Immature natural killer cell (primary cell): ENCODE data around the gene NPAS3. TPM values are rescaled to one million over a fixed set of nuclear protein-coding genes. Genes with fewer than 3 reads are reported as not detected.

Experiments
- DNase-seq, 3 donors: peaks; one replicate each; pipeline ENCODE4 v3.0.0; 2022; ENCODE audit warnings: mixed read lengths in 1 of 3
- H3K27ac Mint-ChIP-seq, 6 donors: one replicate each; pipeline ENCODE4 v1.8.0; 2020; ENCODE audit warnings: mixed read lengths in 6 of 6, mild to moderate bottlenecking in 5 of 6, inconsistent platforms in 4 of 6, moderate library complexity in 3 of 6
- H3K27me3 Mint-ChIP-seq, 3 donors: one replicate each; pipeline ENCODE4 v1.8.0; 2020 to 2021; ENCODE audit warnings: low read depth in 3 of 3, mild to moderate bottlenecking in 3 of 3, mixed read lengths in 3 of 3, moderate library complexity in 3 of 3, inconsistent platforms in 1 of 3
- H3K36me3 Mint-ChIP-seq, 3 donors: one replicate each; pipeline ENCODE4 v1.8.0; 2020; ENCODE audit warnings: mixed read lengths in 3 of 3, inconsistent platforms in 2 of 3, mild to moderate bottlenecking in 2 of 3
- H3K4me1 Mint-ChIP-seq, 2 donors: one replicate each; pipeline ENCODE4 v1.8.0; 2020; ENCODE audit warnings: inconsistent platforms in 2 of 2, mild to moderate bottlenecking in 2 of 2, mixed read lengths in 2 of 2, moderate library complexity in 1 of 2
- H3K4me3 Mint-ChIP-seq, 5 donors: one replicate each; pipeline ENCODE4 v1.8.0; 2020; ENCODE audit warnings: mild to moderate bottlenecking in 5 of 5, mixed read lengths in 5 of 5, inconsistent platforms in 3 of 5, moderate library complexity in 3 of 5
- H3K9me3 Mint-ChIP-seq, 6 donors: one replicate each; pipeline ENCODE4 v1.8.0; 2020; ENCODE audit warnings: mild to moderate bottlenecking in 6 of 6, mixed read lengths in 6 of 6, inconsistent platforms in 4 of 6, moderate library complexity in 3 of 6
- polyA plus RNA-seq, 3 donors: library from polyadenylated mRNA; unstranded; fragments of 300-500 nt; fragmentation: Illumina TruSeq; gene quantifications; one replicate each; pipeline ENCODE4 v1.2.3, GENCODE V29; 2021

The NPAS3 gene
- polyA plus RNA-seq, 3 donors from 2014 or later = not detected

DNA sequence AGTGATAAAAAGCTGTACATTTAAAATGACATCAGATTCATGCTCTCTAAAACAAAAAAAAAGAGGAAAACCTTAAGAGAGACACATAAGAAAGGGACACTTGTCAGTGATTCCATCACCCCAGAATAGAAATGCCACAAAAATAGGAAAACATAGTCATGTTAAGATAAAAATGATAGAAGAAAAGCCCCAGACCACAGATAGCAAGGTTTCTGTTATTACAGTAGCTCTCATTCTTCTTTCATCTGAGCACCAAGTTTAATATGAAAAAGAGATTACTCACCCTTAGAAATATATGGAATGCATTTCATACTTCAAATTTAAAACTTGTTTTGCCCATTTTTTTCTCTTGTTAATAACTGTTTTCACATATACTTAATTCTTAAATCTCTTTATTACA lies 795.0 kb downstream of the NPAS3 start:
- peaks cover 0 to 4% (median 0%) of the 10 kb centered on the region in 6 donors for H3K9me3 Mint-ChIP-seq
- H3K27me3 Mint-ChIP-seq = peaks cover 0 to under 1% (median 0%) of the 10 kb centered on the region in 3 donors
- no peak overlapping the region for H3K27ac Mint-ChIP-seq

DNA sequence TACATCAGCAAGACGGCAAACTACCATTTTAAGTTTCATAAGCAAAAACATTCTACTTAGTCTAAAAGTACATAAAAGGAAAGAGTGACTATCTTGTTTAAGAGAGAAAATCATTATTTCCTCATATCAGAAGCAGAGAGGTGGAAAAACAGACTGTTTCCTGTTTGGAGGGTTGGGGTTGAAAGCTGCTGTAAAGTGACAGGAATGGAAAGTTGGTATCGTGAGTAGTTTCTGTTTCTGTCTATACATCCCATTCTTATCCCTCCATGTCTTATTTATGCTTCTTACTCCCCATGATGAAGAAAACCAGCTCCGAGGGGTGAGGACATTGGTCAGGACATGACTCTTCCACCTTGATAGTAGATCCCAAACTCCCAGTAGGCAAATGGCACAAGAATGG lies 795.7 kb downstream of the NPAS3 start:
- no peak overlapping the region for H3K4me3 Mint-ChIP-seq
- no peaks in the 10 kb centered on the region for H3K4me1 Mint-ChIP-seq
- H3K36me3 Mint-ChIP-seq = no peaks in the 10 kb centered on the region

More for the DNA sequence above, 795.0 kb downstream of the NPAS3 start:
- Mint-ChIP-seq H3K4me3 (no peak overlapping the region), H3K36me3 (no peaks in the 10 kb centered on the region), H3K4me1 (no peaks in the 10 kb centered on the region)
- no peak for DNase-seq

DNA sequence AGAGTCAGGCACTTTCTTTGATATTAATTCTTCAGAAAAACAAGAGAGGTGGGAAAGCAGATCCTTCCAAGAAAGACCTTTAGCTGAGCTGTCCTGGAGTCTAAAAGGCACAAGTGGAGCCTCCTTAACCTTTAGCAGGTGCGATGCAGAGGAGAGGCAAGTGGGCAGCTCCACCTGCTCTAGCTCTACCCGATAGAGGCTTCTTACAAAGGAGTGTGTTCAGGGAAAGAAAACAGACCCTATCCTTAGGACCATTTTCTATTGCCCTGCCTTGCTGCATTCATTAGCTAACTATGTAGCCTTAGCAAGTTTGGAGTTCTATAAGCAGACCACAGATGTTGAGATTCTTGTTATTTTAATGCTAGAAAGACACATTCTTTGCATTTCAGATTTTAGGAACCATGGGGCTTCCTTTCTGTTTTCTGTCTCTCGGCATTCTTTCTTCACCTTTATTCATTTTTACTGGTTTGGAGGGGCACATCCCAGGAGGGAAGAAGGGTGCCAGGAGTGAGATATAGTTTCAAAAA lies 797.7 kb downstream of the NPAS3 start:
- no peak for DNase-seq
- H3K4me3 Mint-ChIP-seq = no peak overlapping the region
- H3K27ac Mint-ChIP-seq = no peak overlapping the region
- peaks cover 0 to 3% (median 0%) of the 10 kb centered on the region in 3 donors for H3K27me3 Mint-ChIP-seq
- H3K4me1 Mint-ChIP-seq = no peaks in the 10 kb centered on the region
- H3K9me3 Mint-ChIP-seq = peaks cover 0 to 4% (median 1%) of the 10 kb centered on the region in 6 donors
- no peaks in the 10 kb centered on the region for H3K36me3 Mint-ChIP-seq

More for the DNA sequence above, 795.7 kb downstream of the NPAS3 start:
- DNase-seq = no peak
- Mint-ChIP-seq H3K27me3 (peaks cover 0 to 3% (median 0%) of the 10 kb centered on the region in 3 donors), H3K27ac (no peak overlapping the region), H3K9me3 (peaks cover 0 to 4% (median 1%) of the 10 kb centered on the region in 6 donors)

DNA sequence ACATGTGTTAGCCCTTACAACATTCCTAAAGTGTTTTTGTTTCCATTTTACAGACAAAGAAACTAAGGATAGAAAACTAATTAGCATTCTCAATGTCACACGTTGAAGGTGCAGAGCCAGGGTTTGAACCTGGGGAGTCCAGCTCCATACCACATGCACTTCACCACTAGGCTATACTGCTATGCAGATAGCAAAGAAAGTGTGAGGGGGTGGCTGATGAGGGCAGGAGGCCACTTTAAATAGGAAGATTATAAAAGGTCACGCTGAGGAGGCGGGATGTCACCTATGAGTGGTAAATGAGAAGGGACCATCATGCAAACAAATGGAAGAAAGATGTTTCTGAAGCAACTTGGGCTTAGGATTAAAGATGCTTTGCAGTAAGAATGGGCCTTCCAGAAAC lies 798.3 kb downstream of the NPAS3 start:
- Mint-ChIP-seq H3K4me3 (no peak overlapping the region), H3K4me1 (no peaks in the 10 kb centered on the region), H3K27ac (no peak overlapping the region)

DNA sequence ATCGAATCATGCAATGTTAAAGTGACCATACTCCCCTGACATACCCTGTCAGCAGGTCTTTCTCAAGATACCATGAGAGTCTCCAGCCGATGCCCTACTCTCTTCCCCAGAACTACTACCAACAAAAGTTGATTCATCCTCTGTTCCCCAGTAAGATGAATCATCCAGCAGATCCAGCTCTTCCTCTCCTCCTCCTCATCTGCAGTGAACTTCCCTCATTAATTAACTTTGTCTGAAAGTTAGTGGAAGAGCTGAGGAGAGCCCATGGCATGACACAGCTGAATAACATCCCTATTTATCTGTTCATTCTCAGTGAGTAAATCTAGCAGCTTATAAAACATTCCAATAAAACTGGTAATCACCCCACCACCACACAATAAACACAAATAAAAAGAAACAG lies 798.8 kb downstream of the NPAS3 start:
- H3K27ac Mint-ChIP-seq = no peak overlapping the region
- H3K9me3 Mint-ChIP-seq = peaks cover 0 to 2% (median 0%) of the 10 kb centered on the region in 6 donors
- no peak for DNase-seq
- no peaks in the 10 kb centered on the region for H3K4me1 Mint-ChIP-seq
- H3K36me3 Mint-ChIP-seq = no peaks in the 10 kb centered on the region
- no peak overlapping the region for H3K4me3 Mint-ChIP-seq
- peaks cover 0 to 3% (median 0%) of the 10 kb centered on the region in 3 donors for H3K27me3 Mint-ChIP-seq

More for the DNA sequence above, 798.3 kb downstream of the NPAS3 start:
- H3K9me3 Mint-ChIP-seq = peaks cover 0 to 3% (median 1%) of the 10 kb centered on the region in 6 donors
- no peak for DNase-seq
- H3K27me3 Mint-ChIP-seq = peaks cover 0 to 3% (median 0%) of the 10 kb centered on the region in 3 donors
- no peaks in the 10 kb centered on the region for H3K36me3 Mint-ChIP-seq

DNA sequence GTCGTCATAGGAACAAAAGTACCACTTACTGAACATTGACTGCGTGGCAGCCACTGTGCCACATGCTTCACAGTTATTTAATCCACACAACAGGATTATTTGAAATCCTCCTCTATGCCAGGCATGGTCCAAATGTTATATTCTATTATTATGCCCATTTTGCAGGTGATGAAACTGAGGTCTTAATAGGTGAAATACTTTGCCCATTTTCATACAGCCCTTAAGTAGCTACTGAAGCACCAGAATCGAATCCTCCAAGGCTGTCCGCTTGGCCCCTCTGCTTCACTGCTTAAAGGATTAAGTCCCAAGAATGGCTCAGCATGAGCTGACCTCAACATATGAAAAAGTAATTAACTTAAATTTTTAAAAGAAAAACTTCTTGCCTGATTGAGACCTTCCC lies 799.4 kb downstream of the NPAS3 start:
- Mint-ChIP-seq H3K36me3 (no peaks in the 10 kb centered on the region), H3K27ac (no peak overlapping the region), H3K9me3 (peaks cover 0 to 2% (median 0%) of the 10 kb centered on the region in 6 donors), H3K27me3 (peaks cover 0 to 5% (median 0%) of the 10 kb centered on the region in 3 donors), H3K4me3 (no peak overlapping the region), H3K4me1 (no peaks in the 10 kb centered on the region)
- DNase-seq = no peak

DNA sequence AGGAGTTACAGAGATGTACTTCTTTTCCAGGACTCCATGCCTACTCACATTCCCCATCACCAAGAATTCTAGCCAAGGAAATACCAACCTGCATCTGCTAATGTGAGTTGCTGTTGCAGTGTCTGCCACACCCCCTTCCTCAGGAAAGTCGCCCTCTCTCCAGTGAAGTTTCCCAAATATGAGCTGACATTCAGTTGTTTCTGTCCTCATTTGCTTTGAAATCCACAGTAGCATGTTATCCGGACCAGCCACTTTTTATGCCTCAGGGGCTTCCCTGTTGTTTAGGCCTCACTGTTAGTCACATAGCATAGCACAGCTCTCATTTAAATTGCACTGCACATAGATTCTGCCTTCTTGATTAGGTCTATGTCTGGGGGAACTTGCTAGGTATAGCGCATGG lies 799.8 kb downstream of the NPAS3 start:
- no peak for DNase-seq
- Mint-ChIP-seq H3K27ac (no peak overlapping the region), H3K9me3 (peaks cover 0 to 2% (median 0%) of the 10 kb centered on the region in 6 donors), H3K4me3 (no peak overlapping the region), H3K27me3 (peaks cover 0 to 5% (median 0%) of the 10 kb centered on the region in 3 donors), H3K36me3 (no peaks in the 10 kb centered on the region), H3K4me1 (no peaks in the 10 kb centered on the region)

DNA sequence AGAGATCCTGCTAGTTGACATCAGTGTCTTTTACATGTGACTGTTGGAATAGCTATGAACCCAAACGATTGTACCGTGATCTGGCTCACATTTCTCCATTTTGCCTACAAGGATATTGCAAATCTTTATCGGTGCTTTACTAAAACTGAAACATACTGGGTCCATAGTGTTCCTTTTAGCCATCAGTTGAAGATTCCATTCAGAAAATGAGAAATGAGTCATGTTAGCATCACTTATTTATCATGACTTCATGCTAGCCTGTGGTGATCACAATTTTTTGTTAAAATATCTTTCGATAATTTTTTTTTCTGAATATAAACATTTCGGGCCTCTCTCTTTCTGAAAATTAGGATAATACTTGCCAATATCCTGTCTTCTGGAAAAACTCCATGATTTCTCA lies 801.9 kb downstream of the NPAS3 start:
- H3K4me1 Mint-ChIP-seq = no peaks in the 10 kb centered on the region
- no peak overlapping the region for H3K4me3 Mint-ChIP-seq
- H3K36me3 Mint-ChIP-seq = no peaks in the 10 kb centered on the region
- no peak overlapping the region for H3K27ac Mint-ChIP-seq
- no peak for DNase-seq
- peaks cover 0 to 5% (median 1%) of the 10 kb centered on the region in 6 donors for H3K9me3 Mint-ChIP-seq
- H3K27me3 Mint-ChIP-seq = peaks cover 0 to 5% (median 0%) of the 10 kb centered on the region in 3 donors

DNA sequence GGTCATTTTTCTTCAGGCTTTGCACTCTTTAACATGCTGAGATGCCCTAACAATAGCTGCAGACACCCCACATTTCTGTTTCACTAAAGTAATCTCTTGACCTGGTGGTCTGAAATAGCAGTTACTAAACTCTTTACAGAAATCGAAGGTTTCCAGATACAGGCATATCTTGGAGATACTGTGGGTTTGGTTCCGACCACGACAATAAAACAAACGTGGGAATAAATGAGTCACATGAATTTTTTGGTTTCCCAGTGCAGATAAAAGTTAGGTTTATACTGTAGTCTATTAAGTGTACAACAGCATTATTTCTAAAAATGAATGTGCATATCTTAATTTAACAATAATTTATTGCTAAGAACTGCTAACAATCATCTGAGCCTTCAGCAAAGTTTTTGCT lies 803.5 kb downstream of the NPAS3 start:
- H3K4me3 Mint-ChIP-seq = no peak overlapping the region
- no peak for DNase-seq
- H3K27ac Mint-ChIP-seq = no peak overlapping the region
- peaks cover 0 to 5% (median 0%) of the 10 kb centered on the region in 6 donors for H3K9me3 Mint-ChIP-seq
- no peaks in the 10 kb centered on the region for H3K4me1 Mint-ChIP-seq
- no peaks in the 10 kb centered on the region for H3K36me3 Mint-ChIP-seq
- H3K27me3 Mint-ChIP-seq = peaks cover 0 to 5% (median 0%) of the 10 kb centered on the region in 3 donors

DNA sequence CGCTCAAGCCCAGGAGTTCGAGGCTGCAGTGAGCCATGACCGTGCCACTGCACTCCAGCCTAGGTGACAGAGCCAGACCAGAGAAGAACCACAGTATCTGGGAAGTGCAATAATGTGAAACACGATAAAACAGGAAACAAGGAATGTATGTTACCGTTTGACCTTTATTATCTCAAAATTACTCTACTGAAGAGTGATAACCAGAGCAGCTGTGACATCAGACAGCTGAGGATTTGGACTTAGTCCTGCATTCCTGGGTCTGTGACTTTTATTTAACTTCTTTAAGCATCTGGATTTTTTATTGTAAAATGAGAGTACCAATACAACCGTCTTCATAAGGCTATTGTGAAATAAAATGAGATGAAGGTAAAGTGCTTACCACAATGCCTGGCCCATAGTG lies 806.5 kb downstream of the NPAS3 start:
- peaks cover 0 to 2% (median 0%) of the 10 kb centered on the region in 3 donors for H3K27me3 Mint-ChIP-seq
- H3K27ac Mint-ChIP-seq = no peak overlapping the region
- no peak overlapping the region for H3K4me3 Mint-ChIP-seq
- H3K4me1 Mint-ChIP-seq = no peaks in the 10 kb centered on the region
- no peak for DNase-seq
- H3K36me3 Mint-ChIP-seq = no peaks in the 10 kb centered on the region
- peaks cover 0 to 5% (median under 1%) of the 10 kb centered on the region in 6 donors for H3K9me3 Mint-ChIP-seq

DNA sequence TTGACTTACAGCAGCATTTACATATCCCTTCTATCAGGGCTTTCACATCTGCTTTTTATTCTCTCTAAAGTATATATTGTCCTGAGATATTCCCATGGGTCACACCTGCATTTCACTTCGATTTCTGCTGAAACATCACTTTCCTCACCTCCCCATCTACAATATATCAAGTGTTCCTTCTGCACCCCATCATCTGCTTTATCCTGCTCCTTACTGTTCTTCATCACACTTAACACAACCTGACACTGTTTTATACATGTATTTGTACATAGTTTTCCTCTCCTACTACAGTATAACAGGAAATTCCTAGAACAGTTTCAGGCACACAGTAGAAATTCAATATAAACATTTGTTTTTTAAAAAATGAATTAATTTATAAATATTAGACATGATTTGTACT lies 809.1 kb downstream of the NPAS3 start:
- Mint-ChIP-seq H3K27ac (no peak overlapping the region), H3K4me3 (no peak overlapping the region), H3K4me1 (no peaks in the 10 kb centered on the region), H3K36me3 (no peaks in the 10 kb centered on the region), H3K27me3 (peaks cover 0 to 2% (median 0%) of the 10 kb centered on the region in 3 donors), H3K9me3 (peaks cover 0 to 5% (median 4%) of the 10 kb centered on the region in 6 donors)
- DNase-seq = no peak

DNA sequence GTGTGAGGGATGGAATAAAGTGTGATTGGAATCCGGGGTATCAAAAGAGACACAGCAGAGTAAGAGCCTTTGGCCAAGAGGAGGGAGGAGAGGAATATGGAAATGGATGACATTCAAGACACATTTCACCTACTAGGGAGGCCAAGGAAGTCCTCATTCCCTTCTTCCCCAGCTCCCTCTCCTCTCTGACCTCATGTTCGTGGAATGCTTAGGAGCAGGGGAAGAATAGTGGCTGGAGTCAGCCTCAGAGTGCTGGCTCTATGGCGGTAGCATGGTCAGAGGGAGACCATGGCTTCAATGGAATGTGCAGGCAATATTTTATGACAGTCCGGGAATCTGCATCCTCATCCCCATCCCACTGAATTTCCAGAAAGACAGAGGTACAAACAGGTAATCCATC lies 815.6 kb downstream of the NPAS3 start:
- Mint-ChIP-seq H3K27ac (no peak overlapping the region), H3K27me3 (peaks cover 0 to 2% (median 2%) of the 10 kb centered on the region in 3 donors), H3K4me3 (no peak overlapping the region)

DNA sequence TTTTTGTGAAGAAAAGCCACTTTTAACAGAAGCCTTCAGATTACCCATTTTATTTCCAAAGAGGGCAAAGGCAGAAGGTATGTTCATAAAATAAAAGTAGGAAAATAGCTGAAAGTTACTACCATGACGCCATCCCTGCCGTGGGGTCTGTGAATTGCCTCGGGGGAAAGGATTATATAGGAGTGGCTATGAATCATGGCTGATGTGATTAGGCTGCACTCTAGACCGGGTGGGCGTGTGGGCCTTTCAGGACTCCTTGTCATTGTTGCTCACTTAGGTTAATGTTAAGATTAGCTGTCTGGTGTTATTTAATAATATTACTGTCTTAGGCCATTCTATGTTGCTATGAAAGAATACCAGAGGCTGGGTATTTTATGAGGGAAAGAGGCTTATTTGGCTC lies 816.7 kb downstream of the NPAS3 start:
- no peak for DNase-seq
- H3K27me3 Mint-ChIP-seq = peaks cover 0 to 2% (median 2%) of the 10 kb centered on the region in 3 donors
- no peak overlapping the region for H3K4me3 Mint-ChIP-seq
- no peaks in the 10 kb centered on the region for H3K36me3 Mint-ChIP-seq
- H3K27ac Mint-ChIP-seq = no peak overlapping the region
- peaks cover 0 to 6% (median 4%) of the 10 kb centered on the region in 6 donors for H3K9me3 Mint-ChIP-seq
- no peaks in the 10 kb centered on the region for H3K4me1 Mint-ChIP-seq

More for the DNA sequence above, 815.6 kb downstream of the NPAS3 start:
- DNase-seq = no peak
- Mint-ChIP-seq H3K4me1 (no peaks in the 10 kb centered on the region), H3K36me3 (no peaks in the 10 kb centered on the region), H3K9me3 (peaks cover 0 to 7% (median 4%) of the 10 kb centered on the region in 6 donors)

DNA sequence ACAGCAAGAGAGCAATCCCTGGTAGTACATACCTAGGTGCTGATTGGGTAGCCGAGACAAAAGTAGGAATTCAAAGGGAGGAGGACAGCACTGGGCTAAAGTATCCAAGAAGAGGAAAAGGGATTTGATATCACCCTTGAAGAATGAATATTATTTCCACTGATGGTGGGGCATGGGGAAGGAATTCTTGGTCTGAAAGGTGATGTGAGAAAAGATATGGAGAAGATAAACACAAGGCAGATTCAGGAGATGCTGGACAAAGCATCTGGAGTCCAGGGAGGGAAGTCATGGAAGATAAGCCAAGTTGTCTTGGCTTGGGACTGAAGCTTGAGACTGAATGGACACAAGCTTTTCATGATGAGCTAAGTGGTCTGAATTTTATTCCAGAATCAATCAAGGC lies 818.2 kb downstream of the NPAS3 start:
- Mint-ChIP-seq H3K4me3 (no peak overlapping the region), H3K27ac (no peak overlapping the region), H3K9me3 (peaks cover 0 to 7% (median 2%) of the 10 kb centered on the region in 6 donors), H3K27me3 (peaks cover 0 to 2% (median 2%) of the 10 kb centered on the region in 3 donors), H3K4me1 (no peaks in the 10 kb centered on the region), H3K36me3 (no peaks in the 10 kb centered on the region)
- DNase-seq = no peak

DNA sequence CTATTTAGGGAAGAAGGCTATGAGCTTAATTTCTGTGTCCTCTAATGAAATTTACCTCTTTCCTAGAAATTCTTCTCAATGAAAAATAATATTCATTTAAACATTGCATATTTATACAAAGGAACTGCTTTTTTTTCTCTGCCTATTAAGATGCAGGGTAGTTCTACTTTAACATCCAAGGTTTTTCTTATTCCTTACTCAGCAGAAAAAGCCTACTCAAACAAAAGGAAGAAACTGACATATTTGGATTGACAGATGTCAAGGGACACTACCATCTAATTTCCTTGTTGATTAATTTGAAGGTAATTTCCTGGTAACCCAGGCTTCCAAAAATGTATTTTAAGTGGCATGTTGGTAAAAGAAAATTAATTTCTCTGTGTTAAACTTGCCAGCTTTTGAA lies 819.9 kb downstream of the NPAS3 start:
- Mint-ChIP-seq H3K27ac (no peak overlapping the region), H3K4me1 (no peaks in the 10 kb centered on the region), H3K4me3 (no peak overlapping the region), H3K36me3 (no peaks in the 10 kb centered on the region), H3K9me3 (peaks cover 0 to 7% (median under 1%) of the 10 kb centered on the region in 6 donors), H3K27me3 (peaks cover 0 to 4% (median 2%) of the 10 kb centered on the region in 3 donors)
- no peak for DNase-seq
